ENCODE measurements around the gene LAMA1.
"Not testable (repeated sequence)": the region's sequence is repeated elsewhere in the genome, so short reads cannot be mapped to it uniquely, and the experiment has no call there.

DNA sequence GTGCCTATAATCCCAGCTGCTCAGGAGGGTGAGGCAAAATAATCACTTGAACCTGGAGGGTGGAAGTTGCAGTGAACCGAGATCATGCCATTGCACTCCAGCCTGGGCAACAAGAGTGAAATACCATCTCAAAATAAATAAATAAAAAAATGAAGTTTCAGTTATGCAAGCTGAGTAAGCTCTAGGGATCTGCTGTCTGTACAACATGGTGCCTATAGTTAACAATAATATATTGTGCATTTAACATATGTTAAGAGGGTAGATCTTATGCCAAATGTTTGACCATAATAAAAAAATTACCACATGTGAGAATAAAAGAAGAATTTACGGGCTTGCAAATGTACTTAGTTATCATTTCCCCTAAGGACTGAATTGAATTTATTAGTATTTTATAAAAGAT, 179.2 kb downstream of the LAMA1 start:
- TF ChIP-seq, protein P1, sequence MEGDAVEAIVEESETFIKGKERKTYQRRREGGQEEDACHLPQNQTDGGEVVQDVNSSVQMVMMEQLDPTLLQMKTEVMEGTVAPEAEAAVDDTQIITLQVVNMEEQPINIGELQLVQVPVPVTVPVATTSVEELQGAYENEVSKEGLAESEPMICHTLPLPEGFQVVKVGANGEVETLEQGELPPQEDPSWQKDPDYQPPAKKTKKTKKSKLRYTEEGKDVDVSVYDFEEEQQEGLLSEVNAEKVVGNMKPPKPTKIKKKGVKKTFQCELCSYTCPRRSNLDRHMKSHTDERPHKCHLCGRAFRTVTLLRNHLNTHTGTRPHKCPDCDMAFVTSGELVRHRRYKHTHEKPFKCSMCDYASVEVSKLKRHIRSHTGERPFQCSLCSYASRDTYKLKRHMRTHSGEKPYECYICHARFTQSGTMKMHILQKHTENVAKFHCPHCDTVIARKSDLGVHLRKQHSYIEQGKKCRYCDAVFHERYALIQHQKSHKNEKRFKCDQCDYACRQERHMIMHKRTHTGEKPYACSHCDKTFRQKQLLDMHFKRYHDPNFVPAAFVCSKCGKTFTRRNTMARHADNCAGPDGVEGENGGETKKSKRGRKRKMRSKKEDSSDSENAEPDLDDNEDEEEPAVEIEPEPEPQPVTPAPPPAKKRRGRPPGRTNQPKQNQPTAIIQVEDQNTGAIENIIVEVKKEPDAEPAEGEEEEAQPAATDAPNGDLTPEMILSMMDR (conservative IDR thresholded peaks at IDR 0.05; ENCODE audit: low read depth, low read length): not testable (repeated sequence)
- not testable (repeated sequence) for TF ChIP-seq EZH2 (IDR thresholded peaks at IDR 0.05; ENCODE audit: borderline replicate concordance, low read depth, low read length, poor library complexity, severe bottlenecking)
